ENCODE measurements around the gene RILPL1.

- TF ChIP-seq POLR2A (IDR thresholded peaks at IDR 0.05; ENCODE audit: low read depth, low read length) (no peak), POLR2AphosphoS5 (IDR thresholded peaks at IDR 0.05; ENCODE audit: low read depth, low read length) (no peak)
These were observed 90.7 kb downstream of the RILPL1 start for GRCh38 chr12:123442774-123443173.
